HG03442 (cell line): ENCODE data around the gene PEX26.
"Not testable (repeated sequence)": the region's sequence is repeated elsewhere in the genome, so short reads cannot be mapped to it uniquely, and the experiment has no call there.

Source experiments
- ATAC-seq: cut with Tn5 transposase; IDR thresholded peaks from one replicate; pipeline ENCODE4 v1.9.1; 2021; ENCODE audit warnings: mild to moderate bottlenecking, moderate library complexity; ENCODE audit not compliant: unreplicated experiment

Gene PEX26

GRCh38 chr22:18115906-18116371 lies 38.1 kb downstream of the PEX26 start:
- no peak for ATAC-seq

- no peak for ATAC-seq
Measured at GRCh38 chr22:18116634-18117033, 38.8 kb downstream of the PEX26 start.

DNA sequence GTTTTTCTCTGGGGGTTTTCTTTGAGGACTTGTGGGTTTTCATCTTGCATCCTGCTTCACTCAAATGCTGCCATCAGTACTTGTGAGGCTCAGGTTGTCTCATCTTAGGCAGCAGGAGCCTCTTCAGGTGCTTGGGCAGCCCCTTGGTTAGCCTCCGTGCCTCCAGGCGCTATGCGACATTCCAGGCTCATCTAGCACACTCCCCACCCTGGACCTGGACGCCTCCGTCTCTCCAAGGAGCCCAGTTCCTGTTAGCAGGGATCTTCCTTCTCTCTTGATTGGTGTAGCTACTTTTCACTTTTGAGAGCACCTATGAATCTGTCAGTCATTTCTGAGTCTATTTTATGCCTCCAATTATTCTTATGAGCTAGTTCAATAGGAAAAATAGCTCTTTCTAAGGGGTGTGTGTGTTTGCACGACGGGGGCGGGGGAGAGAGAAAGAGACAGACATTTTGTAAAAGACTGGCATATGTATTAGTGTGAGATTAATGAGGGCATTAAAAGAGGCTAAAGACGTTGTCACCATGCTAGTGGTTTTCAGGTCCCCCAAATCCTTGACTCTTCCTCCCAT lies 40.6 kb downstream of the PEX26 start:
- no peak for ATAC-seq

- ATAC-seq, result no peak
Measured at GRCh38 chr22:18119409-18120110, 41.8 kb downstream of the PEX26 start.

GRCh38 chr22:18120857-18121256 lies 43.1 kb downstream of the PEX26 start:
- no peak for ATAC-seq

- ATAC-seq, result no peak
Measured at GRCh38 chr22:18121506-18121905, 43.7 kb downstream of the PEX26 start.

- ATAC-seq, result no peak
Measured at GRCh38 chr22:18121954-18122554, 44.3 kb downstream of the PEX26 start.

GRCh38 chr22:18123476-18124025 lies 45.8 kb downstream of the PEX26 start:
- not testable (repeated sequence) for ATAC-seq

GRCh38 chr22:18126606-18127005 lies 48.8 kb downstream of the PEX26 start:
- no peak for ATAC-seq

GRCh38 chr22:18130018-18130417 lies 52.2 kb downstream of the PEX26 start:
- no peak for ATAC-seq

- no peak for ATAC-seq
Measured at GRCh38 chr22:18130699-18131429, 53.1 kb downstream of the PEX26 start.

DNA sequence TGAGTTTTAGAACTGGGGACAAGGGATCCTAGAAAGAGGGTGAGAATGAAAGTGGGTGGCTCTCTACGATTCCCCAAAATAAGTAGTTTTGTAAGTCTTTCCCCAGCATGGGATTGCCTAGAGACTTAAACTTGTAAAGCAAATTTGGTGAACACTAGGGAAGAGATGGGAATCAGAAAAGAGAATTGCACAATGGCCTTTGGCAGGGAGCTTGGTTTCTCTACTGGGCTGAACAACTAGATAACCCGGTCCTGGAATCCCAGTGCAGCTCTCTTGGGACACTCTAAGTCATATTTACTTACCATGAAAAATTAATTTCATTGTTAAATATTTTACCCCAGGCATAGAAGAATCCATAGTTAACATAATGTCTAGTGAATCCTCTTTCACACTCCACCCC lies 55.7 kb downstream of the PEX26 start:
- ATAC-seq, result no peak

DNA sequence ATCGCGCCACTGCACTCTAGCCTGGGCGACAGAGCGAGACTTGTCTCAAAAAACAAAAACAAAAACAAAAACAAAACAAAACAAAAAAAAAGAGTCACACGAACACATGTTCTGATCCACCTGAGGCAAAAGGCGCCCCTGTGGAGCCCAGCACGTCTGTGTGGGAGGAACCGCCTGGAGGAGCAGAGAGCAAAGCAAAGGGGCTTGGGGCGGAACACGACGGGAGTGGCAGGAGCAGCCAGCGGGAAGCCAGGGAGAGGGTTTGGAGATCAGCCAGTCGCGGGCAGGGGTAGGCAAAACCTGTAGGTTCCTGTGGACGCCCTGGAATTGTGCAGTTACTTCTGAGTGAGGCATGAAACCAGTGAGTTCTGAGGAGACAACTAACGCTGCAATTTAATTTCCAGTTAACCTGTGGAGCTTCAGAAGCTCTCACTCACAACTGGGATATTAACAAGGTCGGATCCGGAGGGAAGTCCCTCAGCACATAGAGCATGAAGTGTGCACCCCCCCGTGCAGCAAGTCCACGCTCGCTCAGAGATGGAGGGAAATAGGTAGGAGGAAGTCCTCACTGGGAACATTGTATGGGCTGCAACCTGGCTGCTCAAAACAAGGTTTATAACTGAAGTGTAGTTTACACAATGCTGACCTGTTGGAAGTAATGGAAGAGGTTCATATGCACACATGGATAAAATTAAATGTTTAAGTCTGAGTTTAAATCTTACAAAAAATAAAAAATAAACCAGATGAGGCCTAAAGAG lies 59.0 kb downstream of the PEX26 start:
- no peak for ATAC-seq

GRCh38 chr22:18141004-18141403 lies 63.2 kb downstream of the PEX26 start:
- not testable (repeated sequence) for ATAC-seq

- ATAC-seq, result no peak
Measured at GRCh38 chr22:18144105-18144504, 66.3 kb downstream of the PEX26 start.

DNA sequence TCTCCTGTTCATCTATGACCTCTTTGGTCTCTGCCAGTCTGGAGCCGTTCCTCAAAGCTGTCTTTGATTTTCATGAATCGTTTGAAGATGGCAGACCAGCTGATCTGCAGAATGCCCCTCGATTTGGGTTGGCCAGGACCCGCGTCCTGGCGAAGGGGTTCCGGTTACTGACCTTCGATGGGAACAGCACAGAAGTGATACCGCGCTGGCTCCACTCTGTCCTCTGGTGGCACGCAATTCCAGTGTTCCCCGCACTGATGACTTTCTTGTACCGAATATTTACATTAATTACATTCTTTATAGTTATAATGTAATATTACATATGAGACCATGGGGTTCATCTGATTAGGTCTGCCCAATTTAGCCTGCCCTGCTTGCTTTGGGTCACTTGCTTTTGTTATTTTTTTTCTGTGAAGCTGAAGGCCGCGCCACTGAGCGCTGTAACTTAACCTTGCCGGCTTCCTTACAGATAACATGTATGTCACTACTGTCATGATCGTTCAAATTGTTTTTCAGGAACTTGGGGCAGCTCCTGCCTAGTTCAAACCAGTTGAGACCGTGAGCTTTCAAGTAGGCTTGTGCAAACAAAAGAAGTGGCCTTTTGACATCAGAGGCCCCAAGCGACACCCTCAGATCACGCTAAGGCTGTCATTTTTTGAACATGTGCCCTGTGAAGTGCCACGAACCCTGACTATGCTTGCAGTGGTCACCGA lies 68.0 kb downstream of the PEX26 start:
- ATAC-seq, result no peak

GRCh38 chr22:18146389-18146753 lies 68.6 kb downstream of the PEX26 start:
- no peak for ATAC-seq

GRCh38 chr22:18147791-18148190 lies 70.0 kb downstream of the PEX26 start:
- no peak for ATAC-seq

GRCh38 chr22:18148293-18148965 lies 70.6 kb downstream of the PEX26 start:
- ATAC-seq, result no peak
